ENCODE results near the gene RGS7. TPM values are rescaled to one million over a fixed set of nuclear protein-coding genes. Genes with fewer than 3 reads are reported as not detected.

RGS7 gene
- total RNA-seq, 1 experiment from 2014 or later: 1.5 TPM

DNA sequence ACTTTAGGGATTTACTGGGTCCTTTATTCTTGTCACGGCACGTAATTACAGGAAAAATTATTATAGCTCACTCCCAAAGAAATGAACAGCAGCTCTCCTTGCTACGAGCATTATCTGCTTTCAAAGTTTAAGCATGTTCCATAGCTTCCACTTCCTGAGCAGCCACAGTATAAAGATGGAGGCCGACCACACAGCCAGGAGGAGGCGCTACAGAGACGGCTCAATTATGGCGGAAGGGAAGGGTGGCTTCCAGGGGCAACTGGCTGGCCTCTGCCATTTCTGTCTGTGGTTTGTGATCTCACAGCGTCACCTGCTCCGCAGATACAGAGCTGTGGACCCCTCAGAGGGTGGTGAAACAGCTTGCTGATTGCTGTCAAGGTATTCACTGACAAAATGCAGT lies 532.8 kb downstream of the RGS7 start:
- Histone ChIP-seq H3K4me2 (ENCODE audit: insufficient read depth, insufficient read length, low read length) (no peak overlapping the region), H2AK5ac (ENCODE audit: insufficient read length, low read length) (no peak overlapping the region), H3K18ac (ENCODE audit: insufficient read length, low read depth, low read length) (no peak overlapping the region), H2BK15ac (ENCODE audit: low read depth, low read length) (no peak overlapping the region), H2BK120ac (ENCODE audit: low read depth, low read length, poor library complexity, severe bottlenecking) (no peak overlapping the region), H2AFZ (ENCODE audit: low read length) (no peak overlapping the region), H4K5ac (ENCODE audit: insufficient read length, low read depth, low read length) (no peak overlapping the region), H3K27ac (ENCODE audit: insufficient read length, low read depth, low read length) (no peak overlapping the region), H4K91ac (ENCODE audit: insufficient read length, low read depth, low read length) (no peak overlapping the region), H3K4ac (ENCODE audit: low read depth, low read length) (no peak overlapping the region), H3K9me3 (ENCODE audit: control insufficient read depth, low read depth, low read length) (no peaks in the 10 kb centered on the region), H3K23me2 (ENCODE audit: insufficient read length, low read depth, low read length, poor library complexity, severe bottlenecking) (no peaks in the 10 kb centered on the region), H2BK12ac (ENCODE audit: insufficient read length, low read depth, low read length) (no peak overlapping the region), H3T11ph (ENCODE audit: low read length) (no peak overlapping the region), H4K8ac (replicated peaks; ENCODE audit: insufficient read length, low read depth, low read length) (no peak overlapping the region), H4K20me1 (ENCODE audit: control insufficient read depth, insufficient read depth, insufficient read length) (no peaks in the 10 kb centered on the region), H3K27me3 (ENCODE audit: insufficient read depth, low read length) (no peaks in the 10 kb centered on the region), H2BK20ac (ENCODE audit: low read depth, low read length, poor library complexity, severe bottlenecking) (no peak overlapping the region), H3K56ac (ENCODE audit: insufficient read length, low read depth, low read length) (no peak overlapping the region), H3K4me1 (ENCODE audit: insufficient read depth, low read length) (no peaks in the 10 kb centered on the region), H3K9ac (ENCODE audit: extremely low read depth, insufficient read length, low read length) (no peak overlapping the region), H3K79me1 (ENCODE audit: insufficient read depth, low read depth, low read length, poor library complexity, severe bottlenecking) (no peaks in the 10 kb centered on the region), H3K23ac (ENCODE audit: insufficient read length, low read depth, low read length) (no peak overlapping the region), H2BK5ac (ENCODE audit: insufficient read length, low read length) (no peak overlapping the region), H3K14ac (ENCODE audit: insufficient read depth, low read length) (no peak overlapping the region), H3K79me2 (ENCODE audit: insufficient read depth, low read length) (no peaks in the 10 kb centered on the region)
- Mint-ChIP-seq H3K4me1 (peaks cover 0 to 6% of the 10 kb centered on the region in 2 experiments; a peak in 1 of 4 replicates), H3K27ac (no peak overlapping the region; a peak in 1 of 7 replicates), H3K36me3 (ENCODE audit: insufficient read depth in 1 of 3, low read depth in 3 of 3) (no peaks in the 10 kb centered on the region; a peak in 1 of 7 replicates), H3K4me3 (no peak overlapping the region), H3K27me3 (ENCODE audit: low read depth) (no peaks in the 10 kb centered on the region), H3K9me3 (no peaks in the 10 kb centered on the region)
- no CpG with 5 or more reads among the region's 9 CpGs for WGBS (ENCODE audit: extremely low coverage, insufficient read length, low lambda C conversion rate)
- TF ChIP-seq, protein P1, sequence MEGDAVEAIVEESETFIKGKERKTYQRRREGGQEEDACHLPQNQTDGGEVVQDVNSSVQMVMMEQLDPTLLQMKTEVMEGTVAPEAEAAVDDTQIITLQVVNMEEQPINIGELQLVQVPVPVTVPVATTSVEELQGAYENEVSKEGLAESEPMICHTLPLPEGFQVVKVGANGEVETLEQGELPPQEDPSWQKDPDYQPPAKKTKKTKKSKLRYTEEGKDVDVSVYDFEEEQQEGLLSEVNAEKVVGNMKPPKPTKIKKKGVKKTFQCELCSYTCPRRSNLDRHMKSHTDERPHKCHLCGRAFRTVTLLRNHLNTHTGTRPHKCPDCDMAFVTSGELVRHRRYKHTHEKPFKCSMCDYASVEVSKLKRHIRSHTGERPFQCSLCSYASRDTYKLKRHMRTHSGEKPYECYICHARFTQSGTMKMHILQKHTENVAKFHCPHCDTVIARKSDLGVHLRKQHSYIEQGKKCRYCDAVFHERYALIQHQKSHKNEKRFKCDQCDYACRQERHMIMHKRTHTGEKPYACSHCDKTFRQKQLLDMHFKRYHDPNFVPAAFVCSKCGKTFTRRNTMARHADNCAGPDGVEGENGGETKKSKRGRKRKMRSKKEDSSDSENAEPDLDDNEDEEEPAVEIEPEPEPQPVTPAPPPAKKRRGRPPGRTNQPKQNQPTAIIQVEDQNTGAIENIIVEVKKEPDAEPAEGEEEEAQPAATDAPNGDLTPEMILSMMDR (conservative IDR thresholded peaks at IDR 0.05): peak; percentile 48; the same call in 2 of the 3 replicates
- DNase-seq: no peak
